ENCODE results near the gene RING1.

DNA sequence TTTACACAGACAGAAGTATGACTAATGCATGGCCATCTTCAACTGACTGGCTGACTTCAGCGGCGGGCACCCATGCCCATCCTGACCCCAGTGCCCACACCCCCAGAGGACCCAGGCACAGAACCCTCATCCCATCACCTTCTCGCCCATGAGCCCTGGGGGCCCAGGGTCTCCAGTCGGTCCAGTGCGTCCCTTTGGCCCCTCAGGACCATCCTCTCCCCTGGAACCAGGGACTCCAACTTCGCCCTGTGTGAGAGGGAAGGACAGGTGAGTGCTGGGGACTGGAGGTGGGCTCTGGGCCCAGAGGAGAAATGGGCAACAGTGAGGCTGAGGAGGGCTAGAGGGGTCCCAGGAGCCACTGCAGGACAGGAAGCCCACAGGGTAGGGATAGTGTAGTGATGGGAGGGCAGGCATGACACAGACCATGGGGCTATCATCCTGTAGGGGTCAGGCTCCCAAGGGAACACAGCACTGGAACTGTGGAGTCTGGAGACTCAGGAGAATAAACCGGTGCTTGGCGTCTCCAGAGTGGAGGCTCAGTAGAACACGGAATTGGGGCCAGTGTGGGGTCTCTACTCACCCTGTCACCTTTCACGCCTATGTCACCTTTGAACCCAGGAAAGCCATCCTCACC, 32.7 kb upstream of the RING1 start:
- TF ChIP-seq, protein P1, sequence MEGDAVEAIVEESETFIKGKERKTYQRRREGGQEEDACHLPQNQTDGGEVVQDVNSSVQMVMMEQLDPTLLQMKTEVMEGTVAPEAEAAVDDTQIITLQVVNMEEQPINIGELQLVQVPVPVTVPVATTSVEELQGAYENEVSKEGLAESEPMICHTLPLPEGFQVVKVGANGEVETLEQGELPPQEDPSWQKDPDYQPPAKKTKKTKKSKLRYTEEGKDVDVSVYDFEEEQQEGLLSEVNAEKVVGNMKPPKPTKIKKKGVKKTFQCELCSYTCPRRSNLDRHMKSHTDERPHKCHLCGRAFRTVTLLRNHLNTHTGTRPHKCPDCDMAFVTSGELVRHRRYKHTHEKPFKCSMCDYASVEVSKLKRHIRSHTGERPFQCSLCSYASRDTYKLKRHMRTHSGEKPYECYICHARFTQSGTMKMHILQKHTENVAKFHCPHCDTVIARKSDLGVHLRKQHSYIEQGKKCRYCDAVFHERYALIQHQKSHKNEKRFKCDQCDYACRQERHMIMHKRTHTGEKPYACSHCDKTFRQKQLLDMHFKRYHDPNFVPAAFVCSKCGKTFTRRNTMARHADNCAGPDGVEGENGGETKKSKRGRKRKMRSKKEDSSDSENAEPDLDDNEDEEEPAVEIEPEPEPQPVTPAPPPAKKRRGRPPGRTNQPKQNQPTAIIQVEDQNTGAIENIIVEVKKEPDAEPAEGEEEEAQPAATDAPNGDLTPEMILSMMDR (IDR thresholded peaks at IDR 0.05; ENCODE audit: low read depth, low read length), result no peak
- TF ChIP-seq POLR2A (IDR thresholded peaks at IDR 0.05; ENCODE audit: extremely low read depth, insufficient read length), result no peak

Measured in NB4 (cell line).